COLO829 (cell line): ENCODE measurements around the gene PDGFRB.

Experiments
- DNase-seq: peaks from one replicate; pipeline ENCODE4 v3.0.0; 2012; ENCODE audit warnings: low spot score

PDGFRB gene

GRCh38 chr5:150129813-150130492 lies 25.7 kb downstream of the PDGFRB start:
- peak; percentile 70 for DNase-seq

GRCh38 chr5:150129454-150129812 lies 26.2 kb downstream of the PDGFRB start:
- no peak for DNase-seq

DNA sequence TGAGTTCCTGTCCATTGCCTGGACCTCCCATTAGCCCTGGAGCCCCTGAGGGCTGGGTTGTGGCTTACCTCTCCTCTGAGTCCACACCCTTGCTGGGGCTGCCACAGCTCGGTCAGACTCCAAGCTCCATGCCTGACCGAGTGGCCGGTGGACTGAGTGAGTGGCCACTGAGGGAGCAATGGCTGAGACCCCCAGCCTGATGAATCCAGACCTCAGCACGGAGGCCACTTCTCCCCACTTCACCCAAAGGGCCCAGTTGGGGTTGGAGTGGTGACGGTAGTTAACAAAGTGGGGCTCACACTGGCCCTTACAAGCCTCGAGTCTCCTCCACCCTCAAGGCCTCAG lies 28.8 kb downstream of the PDGFRB start:
- no peak for DNase-seq

- no peak for DNase-seq
Measured at GRCh38 chr5:150126199-150126920, 29.3 kb downstream of the PDGFRB start.

DNA sequence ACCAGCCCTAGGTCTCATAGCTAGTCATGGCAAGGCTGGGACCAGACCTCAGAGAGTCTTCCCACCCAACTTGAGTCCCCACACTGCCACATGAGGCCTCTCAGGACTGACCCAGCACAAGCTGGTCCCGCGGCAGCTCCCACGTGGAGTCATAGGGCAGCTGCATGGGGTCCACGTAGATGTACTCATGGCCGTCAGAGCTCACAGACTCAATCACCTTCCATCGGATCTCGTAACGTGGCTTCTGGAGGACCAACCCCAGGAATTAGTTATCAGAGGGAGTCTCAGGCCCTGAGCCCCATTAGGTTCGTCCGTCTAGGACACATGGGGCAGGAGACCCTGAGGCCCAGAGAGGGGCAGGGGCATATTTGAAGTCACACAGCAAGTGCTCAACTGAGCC lies 30.3 kb downstream of the PDGFRB start:
- no peak for DNase-seq

DNA sequence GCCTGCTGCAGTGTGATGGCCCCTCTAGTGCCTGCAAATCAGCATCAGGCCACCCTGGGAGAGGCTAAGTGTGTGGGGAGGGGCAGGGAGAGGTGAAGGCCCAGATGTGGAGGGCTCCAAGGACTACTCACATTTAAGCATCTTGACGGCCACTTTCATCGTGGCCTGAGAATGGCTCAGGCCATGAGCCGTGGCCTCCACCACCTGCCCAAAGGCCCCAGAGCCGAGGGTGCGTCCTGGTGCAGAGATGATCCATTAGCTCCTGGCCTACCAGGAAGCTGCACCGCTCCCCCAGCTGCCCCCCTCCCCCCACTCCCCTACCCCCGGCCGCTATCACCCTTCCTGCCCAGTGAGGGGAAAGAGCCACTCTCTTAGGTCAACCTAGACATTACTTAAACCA lies 31.0 kb downstream of the PDGFRB start:
- no peak for DNase-seq

DNA sequence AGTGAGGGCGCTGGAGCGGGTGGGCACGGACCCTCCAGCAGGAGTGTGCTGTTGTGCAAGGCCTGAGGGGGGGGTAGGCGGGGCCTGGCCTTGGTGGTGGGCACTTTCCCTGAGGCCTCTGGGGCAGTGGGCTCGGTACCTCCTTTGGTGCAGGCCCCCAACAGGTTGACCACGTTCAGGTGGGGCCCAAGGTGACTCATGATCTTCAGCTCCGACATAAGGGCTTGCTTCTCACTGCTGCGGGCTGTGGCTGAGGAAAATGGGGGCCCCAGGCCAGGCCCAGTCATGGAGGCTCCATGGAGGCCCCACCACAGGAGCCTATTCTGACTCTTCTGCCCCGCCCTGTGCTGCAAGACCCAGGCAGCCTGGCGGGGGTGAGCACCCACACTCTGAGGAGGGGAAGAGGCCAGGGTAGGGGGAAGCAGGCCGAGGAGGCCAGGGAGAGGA lies 31.5 kb downstream of the PDGFRB start:
- DNase-seq = no peak

DNA sequence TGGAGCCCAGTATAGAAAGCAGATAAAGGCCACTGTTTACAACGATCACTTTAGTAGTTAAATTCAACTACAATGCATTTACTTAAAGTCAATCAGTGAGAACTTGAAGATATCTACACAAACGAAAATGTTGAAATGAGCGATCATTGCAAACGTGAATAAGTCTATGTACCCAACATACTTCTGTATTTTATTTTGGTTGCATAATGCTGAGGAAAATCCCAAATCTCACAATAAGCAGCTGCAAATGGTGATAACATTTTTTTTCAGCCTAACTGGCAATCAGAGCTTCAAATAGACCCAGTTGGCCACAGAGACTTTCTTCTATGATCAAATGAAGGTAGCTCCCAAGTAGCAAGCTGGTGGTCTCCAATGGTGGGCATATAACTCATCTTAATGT lies 32.1 kb downstream of the PDGFRB start:
- no peak for DNase-seq

- DNase-seq = no peak
Measured at GRCh38 chr5:150122536-150123481, 32.8 kb downstream of the PDGFRB start.

DNA sequence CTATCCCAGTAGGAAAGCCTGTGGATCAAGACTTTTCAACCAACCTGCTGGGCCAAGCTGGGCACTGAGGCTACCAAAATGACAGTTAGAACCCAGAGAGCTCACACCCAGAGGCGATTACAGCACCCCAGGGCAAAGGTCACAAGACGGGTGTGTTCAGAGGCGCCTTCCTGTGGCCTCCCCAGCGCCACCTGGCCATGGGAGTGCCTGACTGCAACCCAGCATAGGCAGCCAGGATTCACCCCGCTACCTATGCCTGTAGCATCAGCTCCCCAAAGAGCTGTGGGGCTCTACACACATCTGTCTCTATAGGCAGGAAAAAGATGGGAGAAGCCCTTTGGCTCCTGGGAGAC lies 33.5 kb downstream of the PDGFRB start:
- DNase-seq = no peak

DNA sequence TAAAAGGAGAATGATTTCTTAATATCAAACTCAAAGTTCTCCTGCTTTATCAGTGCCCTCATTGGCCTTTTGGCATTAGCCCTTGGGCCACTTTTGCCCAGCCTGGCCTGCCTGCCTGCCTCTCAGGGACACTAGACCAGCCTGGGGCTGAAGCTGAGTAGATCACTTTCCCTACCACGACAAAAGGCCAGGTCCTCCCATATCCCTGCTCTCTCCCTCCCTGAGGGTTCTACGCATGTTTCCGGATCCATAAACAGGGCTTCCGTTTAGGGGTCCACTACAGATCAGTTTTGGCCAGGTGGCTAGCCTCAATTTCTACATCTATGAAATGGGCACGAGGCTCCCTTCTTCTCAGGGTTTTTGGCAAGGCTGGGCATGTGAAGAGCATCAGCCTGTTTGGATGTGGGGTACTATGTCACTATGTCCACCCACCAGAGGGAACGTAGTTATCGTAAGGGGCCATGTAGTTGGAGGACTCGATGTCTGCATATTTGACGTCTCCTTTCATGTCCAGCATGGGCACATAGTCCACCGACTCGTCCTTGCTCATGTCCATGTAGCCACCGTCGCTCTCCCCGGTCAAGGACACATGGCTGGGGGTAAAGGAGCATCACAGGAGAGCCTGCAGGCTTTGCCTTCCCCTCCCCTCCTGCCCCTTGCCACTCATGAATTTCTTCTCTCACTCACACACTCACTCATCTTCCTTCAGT lies 34.0 kb downstream of the PDGFRB start:
- DNase-seq = no peak

DNA sequence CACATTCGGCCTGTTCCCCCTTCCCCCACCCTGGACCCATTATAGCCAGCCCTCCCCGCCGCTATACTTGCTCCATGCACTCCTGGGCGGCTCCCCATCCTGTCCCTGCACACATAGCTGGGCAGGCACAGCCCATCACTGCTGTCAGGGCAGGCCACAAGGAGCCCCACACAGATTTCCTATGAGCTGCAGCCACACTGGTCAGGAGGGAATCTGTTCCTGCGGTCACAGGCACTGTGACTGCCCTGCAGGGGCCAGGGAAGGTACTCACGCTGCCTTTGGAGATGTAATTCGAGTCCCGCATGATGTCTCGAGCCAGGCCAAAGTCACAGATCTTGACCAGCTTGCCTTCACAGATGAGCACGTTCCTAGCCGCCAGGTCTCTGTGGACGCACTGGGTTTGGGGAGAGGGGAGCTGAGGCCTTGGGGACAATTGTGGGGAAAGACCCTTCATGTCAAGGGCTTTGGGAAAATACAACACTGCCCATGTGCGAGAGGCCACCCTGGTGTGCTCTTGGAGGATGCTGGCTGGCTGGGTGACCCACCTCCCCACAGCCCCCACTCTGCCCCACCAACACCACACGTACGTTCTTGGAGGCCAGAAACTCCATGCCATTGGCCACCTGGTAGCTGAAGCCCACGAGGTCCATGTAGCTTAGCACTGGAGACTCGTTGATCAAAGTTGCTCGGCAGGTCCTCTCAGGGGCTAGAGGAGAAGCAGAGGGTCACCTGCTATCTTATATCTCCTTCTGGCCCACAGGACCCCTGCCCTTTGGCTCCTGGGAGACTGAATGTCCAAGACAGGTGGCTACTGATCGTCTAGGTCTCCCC lies 34.8 kb downstream of the PDGFRB start:
- no peak for DNase-seq

GRCh38 chr5:150120062-150120441 lies 35.6 kb downstream of the PDGFRB start:
- DNase-seq = no peak

DNA sequence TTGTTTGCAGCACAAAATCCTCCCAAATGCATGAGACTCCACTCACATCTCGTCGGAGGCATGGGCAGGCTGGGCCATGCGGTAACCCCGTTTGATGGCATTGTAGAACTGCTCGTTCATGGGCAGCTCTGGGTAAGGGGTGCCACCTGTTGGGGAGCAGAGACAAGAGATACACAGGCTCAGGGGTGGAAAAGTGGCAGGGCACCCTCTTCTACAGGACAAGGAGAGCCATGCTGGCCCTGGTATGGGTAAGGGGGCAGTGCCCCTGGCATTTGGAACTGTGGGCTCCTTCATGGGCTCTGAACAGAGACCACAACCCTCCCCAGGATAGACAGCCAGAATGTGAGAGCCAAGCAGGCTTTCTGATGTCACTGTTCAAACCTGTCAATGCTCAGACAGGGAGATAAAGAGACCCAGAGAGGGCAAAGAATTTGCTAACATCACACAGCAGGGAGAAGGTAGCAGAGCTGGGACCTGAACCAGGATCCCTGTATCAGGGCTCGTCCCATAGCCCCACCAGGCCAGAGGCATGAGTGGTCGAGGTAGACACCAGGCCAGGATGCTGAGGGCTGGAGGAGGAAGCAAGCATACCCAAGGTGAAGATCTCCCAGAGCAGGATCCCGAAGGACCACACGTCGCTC lies 36.1 kb downstream of the PDGFRB start:
- DNase-seq = no peak

- no peak for DNase-seq
Measured at GRCh38 chr5:150118561-150119229, 37.0 kb downstream of the PDGFRB start.

- no peak for DNase-seq
Measured at GRCh38 chr5:150117945-150118560, 37.6 kb downstream of the PDGFRB start.

GRCh38 chr5:150116667-150117400 lies 38.8 kb downstream of the PDGFRB start:
- no peak for DNase-seq

GRCh38 chr5:150114773-150115408 lies 40.8 kb downstream of the PDGFRB start:
- DNase-seq = no peak
